A673 (cell line): ENCODE measurements around the gene FGGY. TPM values are rescaled to one million over a fixed set of nuclear protein-coding genes. Genes with fewer than 3 reads are reported as not detected.
"Not testable (repeated sequence)": the region's sequence is repeated elsewhere in the genome, so short reads cannot be mapped to it uniquely, and the experiment has no call there.

Source experiments
- BruUV-seq: library from RNA; stranded (reverse); fragments of 400-500 nt; replicated peaks from 2 replicates; lab custom pipeline; 2021; lab: Mats Ljungman, UMichigan
- CTCF ChIA-PET: fragments of 300-600 bp; sonication (Branson Sonifier 250); formaldehyde crosslinking; loops from one replicate; lab custom pipeline; 2022; ENCODE audit warnings: antibody characterized with exemption; lab: Charles Lee
- POLR2A ChIA-PET: fragments of 300-600 bp; sonication (Branson Sonifier 250); formaldehyde crosslinking; loops from one replicate; lab custom pipeline; 2022; ENCODE audit warnings: antibody characterized with exemption; ENCODE audit not compliant: low non-redundant PET; lab: Charles Lee
- DNase-seq: peaks from one replicate; pipeline ENCODE4 v3.0.0-alpha.2; 2015; ENCODE audit warnings: low spot score
- H3K27ac ChIP-seq: fragments of 200-600 bp; sonication (generic); 2 replicates; pipeline ENCODE4 v1.5.1; 2016; ENCODE audit warnings: mixed run types, low read depth, mild to moderate bottlenecking, mixed read lengths, antibody characterized with exemption, low read length; ENCODE audit not compliant: poor library complexity, severe bottlenecking
- H3K27me3 ChIP-seq: fragments of 200-600 bp; sonication (generic); replicated peaks from 2 replicates; pipeline ENCODE4 v1.6.1; 2017; ENCODE audit warnings: mixed run types, low read depth, mild to moderate bottlenecking, mixed read lengths, antibody characterized with exemption, low read length; ENCODE audit not compliant: insufficient read depth, poor library complexity
- H3K36me3 ChIP-seq: fragments of 200-600 bp; sonication (generic); 2 replicates; pipeline ENCODE4 v1.6.1; 2016; ENCODE audit warnings: mixed run types, mild to moderate bottlenecking, mixed read lengths, antibody characterized with exemption, low read length; ENCODE audit not compliant: insufficient read depth, poor library complexity, severe bottlenecking
- H3K4me1 ChIP-seq: fragments of 200-600 bp; sonication (generic); 2 replicates; pipeline ENCODE4 v1.6.1; 2017; ENCODE audit warnings: mixed run types, mild to moderate bottlenecking, mixed read lengths, antibody characterized with exemption, low read length; ENCODE audit not compliant: insufficient read depth, poor library complexity, severe bottlenecking
- H3K4me3 ChIP-seq: fragments of 200-600 bp; sonication (generic); 2 replicates; pipeline ENCODE4 v1.5.1; 2016; ENCODE audit warnings: low read depth, mixed run types, mild to moderate bottlenecking, mixed read lengths, low read length; ENCODE audit not compliant: poor library complexity, severe bottlenecking
- H3K9me3 ChIP-seq: fragments of 200-600 bp; sonication (generic); 2 replicates; pipeline ENCODE4 v1.6.1; 2016; ENCODE audit warnings: mixed run types, low read depth, mild to moderate bottlenecking, mixed read lengths, antibody characterized with exemption, low read length; ENCODE audit not compliant: poor library complexity, severe bottlenecking
- EZH2 ChIP-seq: fragments of 200-600 bp; sonication (generic); IDR thresholded peaks from 2 replicates; pipeline ENCODE4 v1.6.1; 2017; ENCODE audit warnings: borderline replicate concordance, low read depth, mild to moderate bottlenecking, mixed read lengths, antibody characterized with exemption, low read length; ENCODE audit not compliant: poor library complexity, severe bottlenecking
- intact Hi-C: fragments of 100-400 bp; cut with micrococcal nuclease; formaldehyde crosslinking; loops from one replicate; pipeline ENCODE4 v1.10.0; 2022; ENCODE audit not compliant: unreplicated experiment
- total RNA-seq: library from RNA; stranded (reverse); gene quantifications from 2 replicates; pipeline ENCODE4 v1.2.3, GENCODE V29; 2021
- TF ChIP-seq, protein P1 (sequence below): fragments of 300-800, 200-600 bp; sonication (generic); conservative IDR thresholded peaks from 2 replicates; pipeline ENCODE4 v1.5.1; 2017; ENCODE audit warnings: low read depth, mild to moderate bottlenecking, antibody characterized with exemption, low read length, moderate library complexity, mixed read lengths

Gene FGGY
- total RNA-seq, 1 experiment from 2014 or later, result 2.6 TPM

DNA sequence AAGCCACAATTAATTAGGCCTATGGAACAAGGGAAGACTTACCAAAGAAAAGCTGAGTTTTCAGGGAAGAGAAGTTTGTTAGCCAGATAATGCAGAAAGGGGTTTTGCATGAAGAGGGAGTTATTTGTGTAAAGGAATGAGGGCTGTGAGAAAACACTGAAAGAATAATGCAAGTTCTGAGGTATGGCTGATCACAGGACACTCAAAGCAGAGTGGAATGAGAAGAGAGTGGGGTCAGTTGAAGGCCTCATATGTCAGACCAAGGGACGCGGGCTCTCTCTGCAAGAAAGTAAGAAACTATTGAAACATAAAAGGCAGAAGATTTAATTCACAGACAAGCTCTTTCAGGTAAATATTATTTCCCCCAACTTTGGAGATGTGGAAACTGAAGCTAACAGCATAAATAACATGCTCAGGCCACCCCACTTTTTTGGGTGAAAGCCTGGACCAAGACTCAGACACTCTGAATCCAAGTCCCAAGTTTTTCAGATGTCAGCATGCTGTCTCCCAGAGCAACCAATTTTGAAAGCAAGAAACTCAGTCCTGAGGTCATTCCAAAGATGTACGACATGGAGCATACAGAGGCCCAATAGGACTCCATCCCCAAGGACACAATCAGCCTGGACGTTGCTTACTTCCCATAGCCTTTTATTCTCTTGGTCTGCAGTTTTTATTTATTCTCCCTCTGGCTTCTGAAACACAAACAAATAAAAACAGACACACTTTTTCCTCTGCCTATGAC lies 47.3 kb upstream of the FGGY start:
- no peak overlapping the region for H3K4me3 ChIP-seq

DNA sequence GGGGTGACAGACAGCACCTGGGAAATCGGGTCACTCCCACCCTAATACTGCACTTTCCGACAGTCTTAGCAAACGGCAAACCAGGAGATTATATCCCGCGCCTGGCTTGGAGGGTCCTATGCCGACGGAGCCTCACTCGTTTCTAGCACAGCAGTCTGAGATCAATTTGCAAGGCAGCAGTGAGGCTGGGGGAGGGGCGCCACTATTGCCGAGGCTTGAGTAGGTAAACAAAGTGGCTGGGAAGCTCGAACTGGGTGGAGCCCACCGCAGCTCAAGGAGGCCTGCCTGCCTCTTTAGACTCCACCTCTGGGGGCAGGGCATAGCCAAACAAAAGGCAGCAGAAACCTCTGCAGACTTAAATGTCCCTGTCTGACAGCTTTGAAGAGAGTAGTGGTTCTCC lies 45.8 kb upstream of the FGGY start:
- CTCF ChIA-PET, intact Hi-C loops, DNase-seq, H3K27ac ChIP-seq, H3K4me3 ChIP-seq, H3K27me3 ChIP-seq, H3K9me3 ChIP-seq, H3K36me3 ChIP-seq, BruUV-seq, POLR2A ChIA-PET, H3K4me1 ChIP-seq: not testable (repeated sequence)

More for the DNA sequence above, 47.3 kb upstream of the FGGY start:
- intact Hi-C loops, result no loop called here
- H3K4me1 ChIP-seq, result no peaks in the 10 kb centered on the region
- TF ChIP-seq, protein P1, sequence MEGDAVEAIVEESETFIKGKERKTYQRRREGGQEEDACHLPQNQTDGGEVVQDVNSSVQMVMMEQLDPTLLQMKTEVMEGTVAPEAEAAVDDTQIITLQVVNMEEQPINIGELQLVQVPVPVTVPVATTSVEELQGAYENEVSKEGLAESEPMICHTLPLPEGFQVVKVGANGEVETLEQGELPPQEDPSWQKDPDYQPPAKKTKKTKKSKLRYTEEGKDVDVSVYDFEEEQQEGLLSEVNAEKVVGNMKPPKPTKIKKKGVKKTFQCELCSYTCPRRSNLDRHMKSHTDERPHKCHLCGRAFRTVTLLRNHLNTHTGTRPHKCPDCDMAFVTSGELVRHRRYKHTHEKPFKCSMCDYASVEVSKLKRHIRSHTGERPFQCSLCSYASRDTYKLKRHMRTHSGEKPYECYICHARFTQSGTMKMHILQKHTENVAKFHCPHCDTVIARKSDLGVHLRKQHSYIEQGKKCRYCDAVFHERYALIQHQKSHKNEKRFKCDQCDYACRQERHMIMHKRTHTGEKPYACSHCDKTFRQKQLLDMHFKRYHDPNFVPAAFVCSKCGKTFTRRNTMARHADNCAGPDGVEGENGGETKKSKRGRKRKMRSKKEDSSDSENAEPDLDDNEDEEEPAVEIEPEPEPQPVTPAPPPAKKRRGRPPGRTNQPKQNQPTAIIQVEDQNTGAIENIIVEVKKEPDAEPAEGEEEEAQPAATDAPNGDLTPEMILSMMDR, result no peak
- no peak for TF ChIP-seq EZH2
- H3K27ac ChIP-seq, result no peak overlapping the region
- no peaks in the 10 kb centered on the region for H3K36me3 ChIP-seq
- BruUV-seq, result no TSS peak
- no peaks in the 10 kb centered on the region for H3K9me3 ChIP-seq
- no peak for DNase-seq
- CTCF ChIA-PET, result no interaction called here
- POLR2A ChIA-PET, result no interaction called here
- H3K27me3 ChIP-seq, result peaks cover 3% of the 10 kb centered on the region

DNA sequence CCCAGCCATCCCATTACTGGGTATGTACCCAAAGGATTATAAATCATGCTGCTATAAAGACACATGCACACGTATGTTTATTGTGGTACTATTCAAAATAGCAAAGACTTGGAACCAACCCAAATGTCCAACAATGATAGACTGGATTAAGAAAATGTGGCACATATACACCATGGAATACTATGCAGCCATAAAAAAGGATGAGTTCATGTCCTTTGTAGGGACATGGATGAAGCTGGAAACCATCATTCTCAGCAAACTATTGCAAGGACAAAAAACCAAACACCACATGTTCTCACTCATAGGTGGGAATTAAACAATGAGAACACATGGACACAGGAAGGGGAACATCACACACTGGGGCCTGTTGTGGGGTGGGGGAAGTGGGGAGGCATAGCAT lies 40.5 kb upstream of the FGGY start:
- H3K4me3 ChIP-seq, H3K27ac ChIP-seq, BruUV-seq, intact Hi-C loops, H3K4me1 ChIP-seq, DNase-seq, H3K36me3 ChIP-seq, POLR2A ChIA-PET, H3K9me3 ChIP-seq, CTCF ChIA-PET: not testable (repeated sequence)
- H3K27me3 ChIP-seq, result peaks cover 42% of the 10 kb centered on the region

DNA sequence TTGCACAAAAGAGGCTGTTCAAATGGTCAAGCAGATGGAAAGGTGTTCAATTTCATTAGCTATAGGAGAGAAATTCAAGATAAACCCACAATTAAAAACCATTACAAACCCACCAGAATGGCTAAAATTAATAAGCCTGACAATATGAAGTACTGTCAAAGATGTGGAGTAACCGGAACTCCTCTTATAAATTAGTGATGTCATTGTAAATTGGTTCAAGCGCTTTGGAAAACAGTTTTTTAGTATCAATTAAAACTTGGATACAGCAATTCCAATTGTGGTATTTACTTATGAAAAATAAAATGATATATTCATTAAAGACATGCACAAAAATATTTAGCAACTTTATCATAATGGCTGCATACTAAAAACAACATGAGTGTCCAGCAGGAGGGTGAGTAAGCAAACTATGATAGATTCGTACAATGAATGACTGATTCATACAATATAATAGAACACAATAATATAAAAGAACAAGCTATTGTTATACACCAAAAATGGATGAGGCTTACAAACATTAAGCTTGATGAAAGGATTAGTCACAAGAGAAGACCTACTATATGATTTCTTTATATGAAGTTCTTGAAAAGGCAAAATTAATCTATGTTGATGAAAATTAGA lies 38.4 kb upstream of the FGGY start:
- intact Hi-C loops, result no loop called here
- Histone ChIP-seq H3K27ac (no peak overlapping the region), H3K9me3 (no peaks in the 10 kb centered on the region), H3K27me3 (peaks cover 55% of the 10 kb centered on the region), H3K4me3 (no peak overlapping the region), H3K4me1 (peaks cover 15% of the 10 kb centered on the region), H3K36me3 (no peaks in the 10 kb centered on the region)
- TF ChIP-seq, protein P1, result no peak
- TF ChIP-seq EZH2, result no peak
- BruUV-seq, result no TSS peak
- CTCF ChIA-PET, result no interaction called here
- DNase-seq, result no peak
- POLR2A ChIA-PET, result no interaction called here
